Measurements from ENCODE around the gene NTN1. TPM values are rescaled to one million over a fixed set of nuclear protein-coding genes. Genes with fewer than 3 reads are reported as not detected.

NTN1 gene
- total and polyA plus RNA-seq, 8 donors: 2.0 to 12.9 (median 9.0) TPM

DNA sequence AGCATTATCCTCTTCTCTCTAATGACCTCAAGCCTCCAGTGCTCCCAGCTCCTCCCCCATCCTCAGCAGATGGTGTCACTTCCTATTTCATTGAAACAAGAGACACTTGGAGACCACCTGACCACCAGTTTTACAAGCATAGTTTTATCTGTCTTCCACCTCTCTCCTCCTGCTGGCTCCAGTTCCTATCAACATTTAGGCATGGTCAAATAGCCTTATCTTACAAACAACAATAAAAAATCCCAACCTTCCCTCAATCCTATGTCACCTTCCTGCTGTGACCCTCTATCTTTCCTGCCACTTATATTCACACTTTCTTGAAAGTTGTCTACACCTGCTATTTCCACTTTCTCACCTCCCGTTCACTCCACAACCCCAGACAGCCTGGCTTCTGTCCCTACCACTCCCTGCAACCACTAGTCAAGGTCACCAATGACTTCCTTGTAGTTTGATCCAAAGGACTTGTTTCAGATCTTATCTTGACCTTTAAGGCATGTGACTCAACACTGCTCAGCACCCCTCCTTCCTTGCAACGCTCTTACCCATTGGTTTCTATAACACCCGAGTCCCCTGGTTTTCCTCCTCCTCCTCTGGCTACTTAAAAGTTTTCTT lies 4.3 kb upstream of the NTN1 start:
- Histone ChIP-seq H3K27ac (no peak overlapping the region), H3K4me1 (peaks cover 4 to 18% of the 10 kb centered on the region in 2 donors), H3K4me3 (no peak overlapping the region), H3K27me3 (peaks cover 31 to 87% of the 10 kb centered on the region in 2 donors), H3K36me3 (no peaks in the 10 kb centered on the region), H3K9me3 (no peaks in the 10 kb centered on the region)
- DNase-seq: no peak
- peak; percentile 31 for ATAC-seq
- intact Hi-C loops (cut with DNase I): no loop called here
- TF ChIP-seq, protein P1, sequence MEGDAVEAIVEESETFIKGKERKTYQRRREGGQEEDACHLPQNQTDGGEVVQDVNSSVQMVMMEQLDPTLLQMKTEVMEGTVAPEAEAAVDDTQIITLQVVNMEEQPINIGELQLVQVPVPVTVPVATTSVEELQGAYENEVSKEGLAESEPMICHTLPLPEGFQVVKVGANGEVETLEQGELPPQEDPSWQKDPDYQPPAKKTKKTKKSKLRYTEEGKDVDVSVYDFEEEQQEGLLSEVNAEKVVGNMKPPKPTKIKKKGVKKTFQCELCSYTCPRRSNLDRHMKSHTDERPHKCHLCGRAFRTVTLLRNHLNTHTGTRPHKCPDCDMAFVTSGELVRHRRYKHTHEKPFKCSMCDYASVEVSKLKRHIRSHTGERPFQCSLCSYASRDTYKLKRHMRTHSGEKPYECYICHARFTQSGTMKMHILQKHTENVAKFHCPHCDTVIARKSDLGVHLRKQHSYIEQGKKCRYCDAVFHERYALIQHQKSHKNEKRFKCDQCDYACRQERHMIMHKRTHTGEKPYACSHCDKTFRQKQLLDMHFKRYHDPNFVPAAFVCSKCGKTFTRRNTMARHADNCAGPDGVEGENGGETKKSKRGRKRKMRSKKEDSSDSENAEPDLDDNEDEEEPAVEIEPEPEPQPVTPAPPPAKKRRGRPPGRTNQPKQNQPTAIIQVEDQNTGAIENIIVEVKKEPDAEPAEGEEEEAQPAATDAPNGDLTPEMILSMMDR (IDR thresholded peaks at IDR 0.05): no peak

DNA sequence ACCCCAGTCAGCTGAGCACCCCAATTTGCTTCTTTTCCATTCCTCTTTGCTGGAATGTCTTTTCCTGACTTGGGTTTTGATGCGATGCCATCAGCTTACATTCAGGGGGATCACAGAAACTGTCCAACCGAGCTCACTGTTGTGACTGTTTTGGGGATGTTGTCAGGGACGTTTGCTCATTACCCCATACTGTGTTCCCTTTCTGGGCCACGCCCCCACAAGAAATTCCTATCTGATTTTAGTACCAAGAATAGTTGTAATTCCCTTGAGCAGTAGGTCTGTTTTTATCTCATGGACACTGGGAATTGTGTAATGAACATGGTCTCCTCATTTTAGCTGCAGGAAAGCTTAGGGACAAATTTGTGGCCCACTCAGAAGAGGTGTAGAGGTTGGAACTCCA lies 2.6 kb upstream of the NTN1 start:
- Histone ChIP-seq H3K36me3 (no peaks in the 10 kb centered on the region), H3K4me3 (no peak overlapping the region), H3K27me3 (peaks cover 48 to 90% of the 10 kb centered on the region in 2 donors), H3K27ac (no peak overlapping the region), H3K4me1 (peaks cover 10 to 35% of the 10 kb centered on the region in 2 donors), H3K9me3 (no peaks in the 10 kb centered on the region)
- DNase-seq: no peak
- intact Hi-C loops (cut with DNase I): no loop called here
- TF ChIP-seq, protein P1 (IDR thresholded peaks at IDR 0.05): no peak
- ATAC-seq: no peak

DNA sequence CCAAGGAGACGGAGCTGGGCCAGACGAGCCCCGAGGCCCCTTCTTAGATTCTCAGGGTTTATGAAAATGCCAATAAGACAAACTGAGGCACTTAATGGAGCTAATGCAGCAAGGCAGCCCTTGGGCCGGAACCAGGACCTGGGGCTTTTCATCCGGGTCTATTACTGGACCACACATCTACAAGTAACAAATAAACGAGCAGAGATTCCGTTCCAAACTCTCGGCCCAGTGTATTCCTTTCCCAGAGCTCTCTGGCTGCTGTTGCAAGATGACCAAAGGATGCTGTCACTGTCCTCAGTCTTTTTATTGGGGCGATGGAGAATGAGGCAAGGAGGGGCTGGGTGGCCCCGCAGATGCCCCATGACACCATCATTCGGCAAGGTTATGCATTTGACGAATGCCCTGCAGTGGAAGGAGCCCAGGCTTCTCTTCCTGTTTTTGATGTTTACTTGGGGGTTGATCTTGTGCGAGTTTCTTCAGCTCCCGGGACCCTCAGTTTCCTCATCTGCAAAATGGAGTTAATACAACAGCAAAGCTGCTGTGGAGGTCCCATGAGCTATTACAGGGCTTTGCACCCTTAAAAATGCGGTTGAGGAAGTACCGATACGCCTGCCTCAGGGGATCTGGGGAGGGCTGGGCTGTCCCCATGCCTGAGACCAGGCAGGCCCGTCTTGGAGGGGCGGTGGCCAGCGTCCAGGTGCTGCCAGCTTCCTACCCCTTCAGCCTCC lies 1.1 kb upstream of the NTN1 start:
- TF ChIP-seq, protein P1 (IDR thresholded peaks at IDR 0.05): no peak
- Histone ChIP-seq H3K27ac (no peak overlapping the region), H3K9me3 (no peaks in the 10 kb centered on the region), H3K4me3 (peak overlapping the region; percentile 43 to 67), H3K4me1 (peaks cover 10 to 35% of the 10 kb centered on the region in 2 donors), H3K36me3 (no peaks in the 10 kb centered on the region), H3K27me3 (peaks cover 61 to 100% of the 10 kb centered on the region in 2 donors)
- ATAC-seq: no peak
- intact Hi-C loops (cut with DNase I): no loop called here
- no peak for DNase-seq

DNA sequence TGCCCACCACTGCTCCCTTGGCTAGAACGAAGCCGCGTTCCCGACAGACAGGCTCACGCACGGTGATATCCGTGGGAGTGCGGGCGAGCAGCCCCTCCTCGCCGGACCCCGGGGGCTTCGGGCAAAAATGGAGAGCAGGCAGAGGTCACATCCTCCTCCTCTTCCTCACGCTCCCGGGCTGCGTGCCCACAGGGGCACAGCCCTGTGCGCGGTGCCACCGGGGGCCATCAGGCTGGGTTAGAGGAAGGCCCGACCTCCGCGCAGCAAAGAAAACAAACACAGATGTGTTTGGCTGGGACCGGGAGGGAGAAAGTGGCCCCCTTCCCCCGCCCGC lies 519 bp upstream of the NTN1 start:
- intact Hi-C loops (cut with DNase I): no loop called here
- H3K27ac ChIP-seq: no peak overlapping the region
- ATAC-seq: no peak

More for the DNA sequence above, 519 bp upstream of the NTN1 start:
- Histone ChIP-seq H3K4me3 (peak overlapping the region; percentile 43 to 67), H3K36me3 (no peaks in the 10 kb centered on the region), H3K4me1 (peaks cover 10 to 35% of the 10 kb centered on the region in 2 donors), H3K9me3 (no peaks in the 10 kb centered on the region), H3K27me3 (peaks cover 63 to 100% of the 10 kb centered on the region in 2 donors)
- TF ChIP-seq, protein P1 (IDR thresholded peaks at IDR 0.05): no peak
- DNase-seq: no peak
